ENCODE measurements around the gene MACROD2. TPM values are rescaled to one million over a fixed set of nuclear protein-coding genes. Genes with fewer than 3 reads are reported as not detected.

Gene MACROD2
- total and polyA plus RNA-seq, 2 experiments from 2014 or later, result 2.8 to 4.3 TPM

DNA sequence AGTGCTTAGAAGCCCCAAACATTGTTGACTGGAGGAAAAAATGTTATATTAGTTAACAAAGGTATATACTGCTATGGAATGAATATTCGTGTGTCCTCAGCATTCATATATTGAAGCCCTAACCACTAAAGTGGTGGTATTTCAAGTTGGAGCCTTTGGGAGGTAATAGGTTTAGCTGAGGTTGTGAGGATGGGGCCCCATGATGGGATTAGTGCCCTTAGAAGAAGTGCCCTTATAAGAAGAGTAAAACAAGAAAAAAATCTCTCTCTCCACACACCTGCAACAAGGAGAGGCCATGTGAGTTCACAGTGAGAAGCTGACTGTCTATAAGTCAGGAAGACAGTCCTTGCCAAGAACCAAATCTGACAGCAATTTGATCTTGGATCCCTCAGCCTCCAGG is 1103.8 kb downstream of the MACROD2 start:
- Histone ChIP-seq H3K4me1 (ENCODE audit: insufficient read depth) (no peaks in the 10 kb centered on the region), H3K4me2 (no peak overlapping the region), H3K27ac (ENCODE audit: low read depth) (no peak overlapping the region), H3K79me2 (replicated peaks; ENCODE audit: insufficient read depth) (no peaks in the 10 kb centered on the region), H3K9me2 (ENCODE audit: insufficient read depth) (0 out of 2 replicates have a peak, but pooled peaks cover 9% of the 10 kb centered on the region), H4K20me1 (replicated peaks; ENCODE audit: insufficient read depth) (no peaks in the 10 kb centered on the region), H3K27me3 (ENCODE audit: insufficient read depth) (no peaks in the 10 kb centered on the region), H3K36me3 (ENCODE audit: insufficient read depth) (no peaks in the 10 kb centered on the region), H3K4me3 (no peak overlapping the region), H3F3A (replicated peaks; ENCODE audit: low read depth) (no peaks in the 10 kb centered on the region), H2AFZ (no peak overlapping the region)
- no peaks in the 10 kb centered on the region for H3K4me1 Mint-ChIP-seq
- H3K4me3 Mint-ChIP-seq, result no peak overlapping the region
- no peak for DNase-seq (ENCODE audit: low spot score)
- H3K27me3 Mint-ChIP-seq (ENCODE audit: insufficient read depth, low read depth, poor library complexity), result peaks cover 1% of the 10 kb centered on the region
- H3K9me3 Mint-ChIP-seq, result no peaks in the 10 kb centered on the region; the same call in 2 of the 3 replicates
- no peak for ATAC-seq
- H3K36me3 Mint-ChIP-seq (ENCODE audit: low read depth), result no peaks in the 10 kb centered on the region
- TF ChIP-seq JUNB (IDR thresholded peaks at IDR 0.05; ENCODE audit: unreplicated experiment), result no peak
- TF ChIP-seq, protein P1, sequence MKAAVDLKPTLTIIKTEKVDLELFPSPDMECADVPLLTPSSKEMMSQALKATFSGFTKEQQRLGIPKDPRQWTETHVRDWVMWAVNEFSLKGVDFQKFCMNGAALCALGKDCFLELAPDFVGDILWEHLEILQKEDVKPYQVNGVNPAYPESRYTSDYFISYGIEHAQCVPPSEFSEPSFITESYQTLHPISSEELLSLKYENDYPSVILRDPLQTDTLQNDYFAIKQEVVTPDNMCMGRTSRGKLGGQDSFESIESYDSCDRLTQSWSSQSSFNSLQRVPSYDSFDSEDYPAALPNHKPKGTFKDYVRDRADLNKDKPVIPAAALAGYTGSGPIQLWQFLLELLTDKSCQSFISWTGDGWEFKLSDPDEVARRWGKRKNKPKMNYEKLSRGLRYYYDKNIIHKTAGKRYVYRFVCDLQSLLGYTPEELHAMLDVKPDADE (IDR thresholded peaks at IDR 0.05), result no peak
- TF ChIP-seq EZH2phosphoT487 (IDR thresholded peaks at IDR 0.05; ENCODE audit: unreplicated experiment), result no peak
- no peak overlapping the region for H3K27ac Mint-ChIP-seq

DNA sequence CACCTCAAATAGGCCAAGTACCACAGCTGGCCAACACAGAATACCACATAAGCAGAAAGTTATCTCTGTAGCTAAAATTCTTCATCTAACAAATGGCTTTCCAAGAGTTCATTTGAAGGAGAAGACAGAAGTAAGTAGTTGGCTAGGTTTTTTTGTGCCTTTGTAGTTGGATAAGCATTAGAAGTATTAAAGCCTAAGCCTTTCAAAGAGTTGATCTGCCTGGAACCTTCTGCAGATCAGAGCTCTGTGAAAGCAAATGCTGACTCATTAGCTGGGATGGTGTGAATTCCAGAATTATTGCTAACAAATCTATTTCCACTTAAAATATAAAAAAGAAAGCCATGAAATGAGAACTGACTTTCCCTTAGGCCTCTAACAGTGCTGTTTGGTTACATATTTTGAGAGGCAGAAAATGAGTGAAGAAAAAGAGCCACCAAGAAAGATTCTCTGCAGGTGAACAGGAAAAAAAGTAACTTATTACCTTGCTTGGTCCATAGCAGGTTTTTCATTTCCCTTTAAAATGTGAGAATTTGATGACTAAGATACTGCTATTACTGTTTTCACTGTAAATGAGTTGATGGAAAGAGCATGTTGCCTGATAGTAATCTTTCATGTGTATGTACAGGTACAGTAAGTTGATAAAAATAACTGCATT is 1105.3 kb downstream of the MACROD2 start:
- Histone ChIP-seq H3F3A (replicated peaks; ENCODE audit: low read depth) (no peaks in the 10 kb centered on the region), H2AFZ (no peak overlapping the region), H3K4me2 (no peak overlapping the region), H3K36me3 (ENCODE audit: insufficient read depth) (no peaks in the 10 kb centered on the region), H3K79me2 (replicated peaks; ENCODE audit: insufficient read depth) (no peaks in the 10 kb centered on the region), H3K4me3 (no peak overlapping the region), H3K9me2 (ENCODE audit: insufficient read depth) (0 out of 2 replicates have a peak, but pooled peaks cover 9% of the 10 kb centered on the region), H3K27me3 (ENCODE audit: insufficient read depth) (no peaks in the 10 kb centered on the region), H4K20me1 (replicated peaks; ENCODE audit: insufficient read depth) (no peaks in the 10 kb centered on the region), H3K27ac (ENCODE audit: low read depth) (no peak overlapping the region), H3K4me1 (ENCODE audit: insufficient read depth) (no peaks in the 10 kb centered on the region)
- Mint-ChIP-seq H3K27ac (no peak overlapping the region), H3K4me3 (no peak overlapping the region), H3K27me3 (ENCODE audit: insufficient read depth, low read depth, poor library complexity) (peaks cover under 1% of the 10 kb centered on the region), H3K9me3 (no peaks in the 10 kb centered on the region), H3K4me1 (no peaks in the 10 kb centered on the region), H3K36me3 (ENCODE audit: low read depth) (no peaks in the 10 kb centered on the region)
- ATAC-seq (no peak), DNase-seq (ENCODE audit: low spot score) (no peak)
- TF ChIP-seq ZNF331 (CRISPR knock-in tag; IDR thresholded peaks at IDR 0.05; ENCODE audit: low read depth), result no peak
- no peak for TF ChIP-seq JUNB (IDR thresholded peaks at IDR 0.05; ENCODE audit: unreplicated experiment)
- TF ChIP-seq NANOG (IDR thresholded peaks at IDR 0.05; ENCODE audit: borderline replicate concordance), result no peak
- TF ChIP-seq EZH2phosphoT487 (IDR thresholded peaks at IDR 0.05; ENCODE audit: unreplicated experiment), result no peak

DNA sequence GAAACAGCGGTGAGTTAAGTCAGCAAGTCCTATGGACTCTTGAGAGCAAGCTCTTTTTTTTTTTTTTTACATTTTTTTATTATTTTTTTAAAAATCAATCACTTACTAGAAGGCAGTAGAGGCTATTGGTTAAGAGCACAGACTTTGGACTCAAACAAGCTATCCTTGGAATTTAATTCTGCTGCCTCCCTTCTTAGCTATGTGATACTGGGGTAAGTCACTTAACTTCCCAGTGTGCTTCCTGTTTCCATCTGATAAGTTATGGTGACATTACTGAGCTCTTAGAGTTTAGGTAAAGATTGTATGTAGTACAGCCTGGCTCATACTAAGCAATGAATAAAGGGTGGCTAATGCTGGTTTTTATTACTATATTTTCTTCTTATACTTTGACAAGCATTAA is 1112.6 kb downstream of the MACROD2 start:
- no peaks in the 10 kb centered on the region for H3K27me3 Mint-ChIP-seq (ENCODE audit: insufficient read depth, low read depth, poor library complexity)
- H3K4me1 Mint-ChIP-seq, result no peaks in the 10 kb centered on the region
- DNase-seq (ENCODE audit: low spot score) (no peak), ATAC-seq (no peak)
- TF ChIP-seq, protein P2, sequence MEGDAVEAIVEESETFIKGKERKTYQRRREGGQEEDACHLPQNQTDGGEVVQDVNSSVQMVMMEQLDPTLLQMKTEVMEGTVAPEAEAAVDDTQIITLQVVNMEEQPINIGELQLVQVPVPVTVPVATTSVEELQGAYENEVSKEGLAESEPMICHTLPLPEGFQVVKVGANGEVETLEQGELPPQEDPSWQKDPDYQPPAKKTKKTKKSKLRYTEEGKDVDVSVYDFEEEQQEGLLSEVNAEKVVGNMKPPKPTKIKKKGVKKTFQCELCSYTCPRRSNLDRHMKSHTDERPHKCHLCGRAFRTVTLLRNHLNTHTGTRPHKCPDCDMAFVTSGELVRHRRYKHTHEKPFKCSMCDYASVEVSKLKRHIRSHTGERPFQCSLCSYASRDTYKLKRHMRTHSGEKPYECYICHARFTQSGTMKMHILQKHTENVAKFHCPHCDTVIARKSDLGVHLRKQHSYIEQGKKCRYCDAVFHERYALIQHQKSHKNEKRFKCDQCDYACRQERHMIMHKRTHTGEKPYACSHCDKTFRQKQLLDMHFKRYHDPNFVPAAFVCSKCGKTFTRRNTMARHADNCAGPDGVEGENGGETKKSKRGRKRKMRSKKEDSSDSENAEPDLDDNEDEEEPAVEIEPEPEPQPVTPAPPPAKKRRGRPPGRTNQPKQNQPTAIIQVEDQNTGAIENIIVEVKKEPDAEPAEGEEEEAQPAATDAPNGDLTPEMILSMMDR (conservative IDR thresholded peaks at IDR 0.05; ENCODE audit: low read depth in 2 of 2), result no peak
- TF ChIP-seq ZNF331 (CRISPR knock-in tag; IDR thresholded peaks at IDR 0.05; ENCODE audit: low read depth) (no peak), NANOG (IDR thresholded peaks at IDR 0.05; ENCODE audit: borderline replicate concordance) (no peak), CREB1 (CRISPR knock-in tag; IDR thresholded peaks at IDR 0.05; ENCODE audit: low read depth) (no peak), EZH2 (IDR thresholded peaks at IDR 0.05; ENCODE audit: low read depth, unreplicated experiment) (no peak), STAT1 (IDR thresholded peaks at IDR 0.05; ENCODE audit: unreplicated experiment) (no peak)
- TF ChIP-seq, protein P1 (IDR thresholded peaks at IDR 0.05), result no peak
- Histone ChIP-seq H4K20me1 (replicated peaks; ENCODE audit: insufficient read depth) (no peaks in the 10 kb centered on the region), H3K9me2 (ENCODE audit: insufficient read depth) (0 out of 2 replicates have a peak, but pooled peaks cover 10% of the 10 kb centered on the region), H3K27me3 (ENCODE audit: insufficient read depth) (no peaks in the 10 kb centered on the region), H2AFZ (no peak overlapping the region), H3K36me3 (ENCODE audit: insufficient read depth) (no peaks in the 10 kb centered on the region), H3K79me2 (replicated peaks; ENCODE audit: insufficient read depth) (no peaks in the 10 kb centered on the region), H3K27ac (ENCODE audit: low read depth) (no peak overlapping the region), H3F3A (replicated peaks; ENCODE audit: low read depth) (no peaks in the 10 kb centered on the region), H3K4me3 (no peak overlapping the region), H3K4me2 (no peak overlapping the region), H3K4me1 (ENCODE audit: insufficient read depth) (no peaks in the 10 kb centered on the region)
- H3K4me3 Mint-ChIP-seq, result no peak overlapping the region
- H3K9me3 Mint-ChIP-seq, result 0 out of 3 replicates have a peak, but pooled peaks cover 3% of the 10 kb centered on the region
- no peak overlapping the region for H3K27ac Mint-ChIP-seq
- H3K36me3 Mint-ChIP-seq (ENCODE audit: low read depth), result no peaks in the 10 kb centered on the region

Measured in GM23338 (cell line).